ENCODE results near the gene RICTOR.
"Not testable (repeated sequence)": the region's sequence is repeated elsewhere in the genome, so short reads cannot be mapped to it uniquely, and the experiment has no call there.

RICTOR gene

GRCh38 chr5:39055768-39056398 lies 18.3 kb downstream of the RICTOR start:
- no peak for DNase-seq

DNA sequence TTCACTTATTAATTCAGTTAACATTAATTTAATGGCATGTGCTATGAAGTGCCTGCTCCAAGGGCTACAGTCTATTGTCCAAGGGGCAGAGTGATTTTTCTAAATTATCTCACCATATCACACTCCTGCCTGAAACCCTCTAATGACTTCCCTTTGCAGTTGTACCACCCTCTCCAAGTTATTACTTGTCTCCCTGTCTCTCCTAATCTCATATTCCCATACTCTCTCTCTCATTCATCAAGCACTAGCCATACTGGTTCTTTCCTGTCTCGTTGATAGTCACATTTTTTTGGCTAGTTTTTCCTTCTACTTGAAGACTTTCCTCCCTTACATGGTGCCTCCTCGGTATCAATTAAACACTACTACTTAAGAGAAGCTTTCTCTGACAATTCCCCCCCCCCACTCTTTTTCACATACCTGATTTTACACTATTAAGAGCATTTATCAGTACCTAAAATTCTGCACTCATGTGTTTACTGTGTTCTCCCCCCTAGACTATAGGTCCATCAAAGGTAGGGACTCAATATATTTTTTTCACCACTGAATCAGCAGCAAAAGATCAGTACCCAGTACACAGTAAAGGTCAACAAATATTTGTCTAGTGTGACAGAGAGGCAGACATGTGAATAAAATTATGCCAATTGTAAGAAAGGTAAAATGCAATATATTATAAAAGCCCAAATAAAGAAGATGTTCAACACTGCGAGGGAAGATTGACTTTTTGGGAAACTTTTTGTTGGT lies 19.0 kb downstream of the RICTOR start:
- no peak for DNase-seq

- no peak for DNase-seq
Measured at GRCh38 chr5:39053189-39053588, 21.0 kb downstream of the RICTOR start.

DNA sequence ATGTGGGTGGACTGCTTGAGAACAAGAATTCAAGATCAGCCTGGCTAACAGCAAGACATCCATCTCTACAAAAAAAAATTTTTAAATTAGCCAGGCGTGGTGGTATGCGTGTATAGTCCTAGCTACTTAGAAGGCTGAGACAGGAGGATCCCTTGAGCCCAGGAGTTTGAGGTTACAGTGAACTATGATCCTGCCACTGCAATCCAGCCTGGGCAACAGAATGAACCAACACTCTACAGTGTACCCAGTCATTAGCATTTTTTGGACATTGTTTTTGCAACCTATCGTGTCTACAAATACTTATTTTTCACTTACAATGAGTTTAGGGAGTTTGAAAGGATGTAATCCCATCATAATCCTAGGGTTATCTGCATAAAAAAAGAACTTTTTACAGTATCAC lies 22.1 kb downstream of the RICTOR start:
- no peak for DNase-seq

DNA sequence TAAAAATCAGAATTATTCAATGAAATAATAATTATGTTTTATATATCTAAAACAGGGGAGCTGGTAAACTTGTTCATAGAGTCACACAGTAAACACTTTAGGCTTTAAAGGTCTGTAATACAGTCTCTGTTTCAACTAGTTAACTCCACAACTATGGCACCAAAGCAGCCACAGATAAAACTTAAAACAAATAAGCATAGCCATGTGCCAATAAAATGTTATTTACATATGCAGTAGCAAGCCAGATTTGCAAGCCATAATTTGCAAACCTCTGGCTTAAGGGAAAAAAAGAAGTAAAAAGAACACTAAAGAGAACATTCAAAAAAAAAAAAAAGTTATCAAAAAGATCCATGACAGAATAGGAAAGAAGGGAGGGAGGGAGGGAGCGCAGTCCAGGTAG lies 24.9 kb downstream of the RICTOR start:
- DNase-seq = no peak

DNA sequence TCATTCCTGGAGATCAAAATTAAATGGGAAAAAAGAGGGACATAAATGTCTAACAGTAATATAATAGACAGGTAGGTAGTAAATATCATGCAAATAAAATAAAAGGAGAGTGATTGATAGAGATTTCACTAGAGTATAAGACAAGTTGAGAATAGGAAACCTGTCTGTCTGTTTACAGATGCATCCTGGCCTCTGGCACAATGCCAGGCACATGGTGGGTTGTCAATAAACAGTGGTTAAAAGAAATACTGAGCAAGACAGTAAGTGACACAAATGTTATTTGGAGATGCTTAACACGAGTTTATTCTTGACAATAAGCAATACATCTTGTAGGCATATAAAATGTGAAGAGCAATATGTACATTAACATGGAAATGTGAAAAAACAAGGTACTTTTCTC lies 33.3 kb downstream of the RICTOR start:
- DNase-seq = no peak

DNA sequence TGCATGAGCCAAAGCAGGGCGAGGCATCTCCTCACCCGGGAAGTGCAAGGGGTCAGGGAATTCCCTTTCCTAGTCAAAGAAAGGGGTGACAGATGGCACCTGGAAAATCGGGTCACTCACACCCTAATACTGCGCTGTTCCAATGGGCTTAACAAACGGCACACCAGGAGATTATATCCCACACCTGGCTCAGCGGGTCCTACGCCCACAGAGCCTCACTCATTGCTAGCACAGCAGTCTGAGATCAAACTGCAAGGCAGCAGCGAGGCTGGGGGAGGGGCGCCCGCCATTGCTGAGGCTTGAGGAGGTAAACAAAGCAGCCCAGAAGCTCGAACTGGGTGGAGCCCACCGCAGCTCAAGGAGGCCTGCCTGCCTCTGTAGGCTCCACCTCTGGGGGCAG lies 39.7 kb downstream of the RICTOR start:
- DNase-seq = not testable (repeated sequence)

DNA sequence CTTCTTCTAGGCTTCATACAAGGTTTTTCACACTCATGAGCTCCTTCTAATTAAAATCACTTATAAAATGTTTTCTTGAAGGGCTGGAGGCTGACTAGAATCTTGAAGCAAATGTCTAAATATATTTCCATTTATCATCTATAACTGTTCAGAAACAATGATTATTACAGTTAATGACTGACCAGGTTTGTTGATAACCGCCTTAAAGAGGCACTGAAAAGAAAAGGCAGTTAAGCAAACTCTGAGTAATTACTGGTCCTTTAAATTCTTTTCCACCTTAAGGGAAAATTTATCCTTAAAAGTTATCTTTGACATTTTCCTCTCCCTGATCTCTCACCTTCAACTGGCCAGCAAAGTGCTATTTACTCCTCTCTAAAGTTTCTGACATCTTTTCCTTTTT lies 43.2 kb downstream of the RICTOR start:
- DNase-seq = no peak

DNA sequence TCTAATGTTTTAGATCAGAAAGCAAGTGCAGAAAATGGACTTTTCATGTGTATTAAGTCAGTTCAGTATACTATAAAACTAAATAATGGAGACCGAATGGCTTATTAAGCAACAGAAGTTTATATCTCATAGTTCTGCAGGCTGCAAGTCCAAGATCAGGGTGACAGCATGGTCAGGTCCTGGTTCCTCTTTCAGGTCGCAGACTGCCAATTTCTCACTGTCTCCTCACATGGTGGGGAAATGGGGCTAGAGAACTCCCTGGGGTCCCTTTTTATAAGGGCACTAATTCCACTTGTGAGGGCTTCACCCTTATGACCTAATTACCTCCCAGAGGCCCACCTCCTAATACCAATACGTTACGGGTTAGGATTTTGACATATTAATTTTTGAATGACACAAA lies 48.7 kb downstream of the RICTOR start:
- DNase-seq = no peak

- DNase-seq = no peak
Measured at GRCh38 chr5:39024884-39025283, 49.3 kb downstream of the RICTOR start.

DNA sequence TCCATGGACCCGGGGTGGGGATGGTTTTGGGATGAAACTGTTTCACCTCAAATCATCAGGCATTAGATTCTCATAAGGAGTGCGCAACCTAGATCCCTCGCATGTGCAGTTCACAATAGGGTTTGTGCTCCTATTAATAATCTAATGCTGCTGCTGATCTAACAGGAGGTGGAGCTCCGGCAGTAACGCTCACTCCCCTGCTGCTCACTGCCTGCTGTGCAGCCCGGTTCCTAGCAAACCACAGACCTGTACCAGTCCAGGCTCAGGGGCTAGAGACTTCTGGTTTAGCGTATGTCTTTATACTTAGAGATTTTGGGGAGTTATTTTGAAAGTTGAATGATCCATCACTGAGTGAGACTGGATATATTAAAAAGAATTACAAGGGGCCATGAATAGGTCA lies 50.2 kb downstream of the RICTOR start:
- no peak for DNase-seq

- no peak for DNase-seq
Measured at GRCh38 chr5:39023121-39023520, 51.1 kb downstream of the RICTOR start.

- DNase-seq = no peak
Measured at GRCh38 chr5:39022151-39022550, 52.0 kb downstream of the RICTOR start.

DNA sequence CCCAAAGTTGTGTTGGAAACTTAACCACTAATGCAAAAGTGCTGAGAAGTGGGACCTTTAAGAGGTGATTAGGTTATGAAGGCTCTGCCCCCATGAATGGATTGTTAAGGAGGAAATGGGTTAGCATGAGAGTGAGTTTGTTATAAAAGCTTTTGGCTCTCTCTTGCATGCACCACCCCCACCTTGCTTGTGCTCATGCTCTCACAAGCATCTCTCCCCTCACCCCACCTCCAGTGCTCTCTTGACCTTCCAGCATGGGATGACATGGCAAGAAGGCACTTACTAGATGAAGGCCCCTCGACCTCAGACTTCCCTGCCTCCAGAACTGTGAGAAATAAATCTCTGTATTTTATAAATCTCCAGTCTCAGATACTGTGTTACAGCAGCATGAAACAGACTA lies 52.8 kb downstream of the RICTOR start:
- DNase-seq = no peak

- no peak for DNase-seq
Measured at GRCh38 chr5:39020458-39020857, 53.7 kb downstream of the RICTOR start.

- no peak for DNase-seq
Measured at GRCh38 chr5:39019254-39019653, 54.9 kb downstream of the RICTOR start.

DNA sequence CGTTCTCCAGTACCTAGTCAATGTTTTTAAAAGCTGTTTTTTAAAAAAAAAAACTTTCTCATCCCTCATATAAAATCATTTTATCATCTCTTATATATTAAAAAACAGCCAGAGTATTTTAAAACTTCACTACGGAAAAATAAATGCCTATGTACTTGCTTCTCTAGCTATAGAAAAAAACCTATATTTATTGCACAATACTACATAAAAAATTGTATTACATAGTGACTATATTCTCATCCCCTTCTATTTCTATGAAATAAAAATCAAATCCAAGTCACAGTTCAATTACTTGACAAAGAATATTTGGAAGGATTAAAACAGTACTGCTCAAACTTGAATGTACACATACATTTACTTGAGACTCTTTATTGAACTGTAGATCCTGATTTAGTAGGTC lies 56.7 kb downstream of the RICTOR start:
- no peak for DNase-seq

GRCh38 chr5:39016587-39017275 lies 57.5 kb downstream of the RICTOR start:
- no peak for DNase-seq

DNA sequence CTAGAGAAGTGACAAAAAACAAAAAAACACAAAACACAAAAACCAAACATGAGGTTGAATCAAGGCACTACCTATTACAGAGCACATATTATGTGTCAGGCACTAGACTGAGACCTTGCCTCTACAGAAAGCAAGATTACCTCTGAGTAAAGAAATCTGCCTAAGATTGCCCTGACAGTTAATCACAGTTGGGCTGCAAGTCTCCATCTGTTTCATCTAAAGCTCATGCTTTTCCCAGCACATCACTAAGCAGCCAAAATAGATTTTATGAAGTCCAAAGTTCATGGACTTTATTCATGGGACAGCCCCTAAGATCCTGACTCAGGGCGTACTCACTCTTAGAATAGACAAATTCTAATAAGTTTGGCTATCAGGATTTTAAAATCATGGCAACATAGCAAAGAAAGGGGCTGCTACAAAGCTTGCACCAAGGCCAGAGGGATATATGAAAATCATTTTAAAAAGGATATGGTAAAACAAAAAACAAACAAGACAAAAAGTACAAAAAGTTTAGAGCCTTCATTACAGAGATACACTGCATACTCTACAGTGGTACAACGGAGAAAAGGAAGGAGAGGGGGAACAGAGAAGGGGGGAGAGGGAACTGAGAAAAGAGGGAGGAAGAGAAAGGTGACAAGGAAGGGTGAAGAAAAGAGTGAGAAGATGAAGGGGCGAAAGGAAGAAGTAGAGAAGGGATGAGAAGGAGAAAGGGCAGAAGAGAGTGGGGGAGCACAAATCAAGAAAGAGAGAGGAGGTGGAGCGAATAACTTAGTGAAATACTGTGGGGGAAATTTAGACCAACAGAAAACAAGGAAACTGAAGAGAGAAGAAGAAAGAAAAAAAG lies 58.2 kb downstream of the RICTOR start:
- no peak for DNase-seq

DNA sequence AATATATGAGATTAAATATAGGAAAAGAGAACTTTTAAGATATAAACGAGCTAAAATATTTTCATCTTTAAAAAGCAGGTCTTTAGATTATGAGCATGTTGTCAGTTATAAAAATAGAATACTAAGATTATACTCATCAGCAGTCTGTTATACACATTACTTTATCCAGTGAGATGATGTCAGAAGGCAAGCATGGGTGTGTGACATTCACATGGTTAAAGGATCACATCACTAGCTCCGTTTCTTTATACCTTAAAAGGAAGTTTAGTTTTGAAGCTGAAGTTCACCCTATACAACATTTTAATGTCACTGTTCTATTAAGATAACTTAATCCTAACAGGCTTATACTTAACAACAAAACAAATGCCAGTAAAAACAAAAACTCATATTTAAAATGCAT lies 59.6 kb downstream of the RICTOR start:
- no peak for DNase-seq

- DNase-seq = no peak
Measured at GRCh38 chr5:39013938-39014337, 60.3 kb downstream of the RICTOR start.

DNA sequence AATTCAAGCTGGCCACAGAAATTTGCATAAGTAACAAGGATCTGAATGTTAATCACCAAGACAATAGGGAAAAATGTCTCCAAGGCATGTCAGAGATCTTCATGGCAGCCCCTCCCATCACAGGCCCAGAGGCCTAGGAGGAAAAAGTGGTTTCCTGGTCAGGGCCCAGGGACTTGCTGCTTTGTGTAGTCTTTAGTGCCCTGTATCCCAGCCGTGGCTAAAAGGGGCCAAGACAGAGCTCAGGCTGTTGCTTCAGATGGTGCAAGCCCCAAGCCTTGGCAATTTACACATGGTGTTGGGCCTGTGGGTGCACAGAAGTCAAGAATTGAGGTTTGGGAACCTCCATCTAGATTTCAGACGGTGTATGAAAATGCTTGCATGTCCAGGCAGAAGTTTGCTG lies 63.2 kb downstream of the RICTOR start:
- DNase-seq = not testable (repeated sequence)

DNA sequence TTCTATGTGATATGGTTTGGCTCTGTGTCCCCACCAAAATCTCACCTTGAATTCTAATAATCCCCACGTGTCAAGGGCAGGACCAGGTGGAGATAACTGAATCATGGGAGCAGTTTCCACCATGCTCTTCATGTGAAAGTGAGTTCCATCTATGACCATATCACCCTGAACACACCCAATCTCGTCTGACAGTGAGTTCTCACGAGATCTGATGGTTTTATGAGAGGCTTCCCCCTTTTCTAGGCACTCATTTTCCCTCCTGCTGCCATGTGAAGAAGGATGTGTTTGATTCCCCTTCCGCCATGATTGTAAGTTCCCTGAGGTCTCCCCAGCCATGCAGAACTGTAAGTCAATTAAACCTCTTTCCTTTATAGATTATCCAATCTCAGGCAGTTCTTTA lies 64.2 kb downstream of the RICTOR start:
- DNase-seq = no peak

All from NCI-H1092 (cell line).